HCT116 (cell line): ENCODE data around the gene KRT12. TPM values are rescaled to one million over a fixed set of nuclear protein-coding genes. Genes with fewer than 3 reads are reported as not detected.

Experiments used
- ATAC-seq: fragments of 200-7000 bp; cut with Tn5 transposase; 2 replicates; pipeline ENCODE4 v1.9.1; 2020; ENCODE audit warnings: mild to moderate bottlenecking, moderate library complexity
- BruUV-seq: library from RNA; stranded (reverse); fragments of 400-500 nt; replicated peaks from 2 replicates; lab custom pipeline; 2021; lab: Mats Ljungman, UMichigan
- CTCF ChIA-PET: fragments of 300-600 bp; sonication (Branson Sonifier 250); formaldehyde crosslinking; loops from one replicate; lab custom pipeline; 2021; ENCODE audit warnings: antibody characterized with exemption; lab: Charles Lee
- POLR2A ChIA-PET: fragments of 300-600, 350-600 bp; sonication (Branson Sonifier 250); formaldehyde crosslinking; loops from one replicate; lab custom pipeline; 2021; ENCODE audit warnings: antibody characterized with exemption; lab: Charles Lee
- RAD21 ChIA-PET, 2 experiments: fragments of 300-600 bp; sonication (Branson Sonifier 250); formaldehyde crosslinking; loops; one replicate each; lab custom pipeline; 2023; ENCODE audit warnings: low total read pairs in 2 of 2; ENCODE audit not compliant: uncharacterized antibody in 2 of 2, unreplicated experiment in 2 of 2, low non-redundant PET in 1 of 2; lab: Charles Lee
- DNase-seq: peaks from one replicate; pipeline ENCODE4 v3.0.0-alpha.2; 2010; ENCODE audit warnings: low read depth, low spot score
- H2AFZ ChIP-seq: fragments of 200-600 bp; shearing (Covaris generic), sonication (generic); 2 replicates; pipeline ENCODE4 v1.6.1; 2017; ENCODE audit warnings: low read depth, mixed run types, mixed read lengths, antibody characterized with exemption, low read length; ENCODE audit not compliant: poor library complexity, severe bottlenecking
- H3K27ac ChIP-seq: 2 replicates; pipeline ENCODE4 v1.5.1; 2012; ENCODE audit warnings: low read depth, low read length
- H3K27me3 ChIP-seq: fragments of 200-600 bp; sonication (generic); 2 replicates; pipeline ENCODE4 v1.6.1; 2016; ENCODE audit warnings: mixed run types, low read length, mixed read lengths; ENCODE audit not compliant: insufficient read depth
- H3K36me3 ChIP-seq, 2 experiments: fragments of 200-500 bp in 1 of 2; fragments of 200-600 bp in 1 of 2; sonication (Bioruptor generic) in 1 of 2; sonication (generic) in 1 of 2; 2 replicates each; pipeline versions ENCODE4 v1.5.1 to v1.6.1; 2014 to 2016; ENCODE audit warnings: low read length in 2 of 2, inconsistent platforms in 1 of 2, mixed read lengths in 1 of 2, mixed run types in 1 of 2; ENCODE audit not compliant: insufficient read depth in 2 of 2, control insufficient read depth in 1 of 2
- H3K4me1 ChIP-seq, 2 experiments: fragments of 200-600 bp in 1 of 2; sonication (generic) in 1 of 2; 2 replicates each; pipeline versions ENCODE4 v1.5.1 to v1.6.1; 2012 to 2017; ENCODE audit warnings: low read length in 2 of 2, inconsistent platforms in 1 of 2, mild to moderate bottlenecking in 1 of 2, mixed read lengths in 1 of 2, mixed run types in 1 of 2, moderate library complexity in 1 of 2; ENCODE audit not compliant: insufficient read depth in 2 of 2, control insufficient read depth in 1 of 2
- H3K4me2 ChIP-seq: fragments of 200-600 bp; sonication (generic); 2 replicates; pipeline ENCODE4 v1.6.1; 2017; ENCODE audit warnings: mixed run types, low read length, mixed read lengths
- H3K4me3 ChIP-seq, 2 experiments: fragments of 200-600 bp in 1 of 2; sonication (generic) in 1 of 2; replicated peaks in 1 of 2; 2 replicates each; pipeline ENCODE4 v1.5.1; 2011 to 2016; ENCODE audit warnings: low read length in 2 of 2, control low read depth in 1 of 2, low read depth in 1 of 2, mild to moderate bottlenecking in 1 of 2, mixed read lengths in 1 of 2, mixed run types in 1 of 2
- H3K79me2 ChIP-seq: fragments of 200-600 bp; sonication (generic); 2 replicates; pipeline ENCODE4 v1.6.1; 2017; ENCODE audit warnings: mild to moderate bottlenecking, mixed run types, low read length, moderate library complexity, mixed read lengths; ENCODE audit not compliant: insufficient read depth
- H3K9ac ChIP-seq: fragments of 200-600 bp; sonication (generic); 2 replicates; pipeline ENCODE4 v1.6.1; 2016; ENCODE audit warnings: low read length, mixed read lengths
- H3K9me2 ChIP-seq: fragments of 200-600 bp; sonication (generic), shearing (Covaris generic); 2 replicates; pipeline ENCODE4 v1.6.1; 2017; ENCODE audit warnings: mixed run types, mild to moderate bottlenecking, moderate library complexity; ENCODE audit not compliant: insufficient read depth
- H3K9me3 ChIP-seq, 2 experiments: fragments of 200-500 bp in 1 of 2; fragments of 200-600 bp in 1 of 2; sonication (Bioruptor generic) in 1 of 2; sonication (generic) in 1 of 2; 2 replicates each; pipeline ENCODE4 v1.6.1; 2014 to 2017; ENCODE audit warnings: low read length in 2 of 2, mixed read lengths in 2 of 2, inconsistent platforms in 1 of 2, low read depth in 1 of 2, mild to moderate bottlenecking in 1 of 2, mixed run types in 1 of 2, moderate library complexity in 1 of 2; ENCODE audit not compliant: control insufficient read depth in 1 of 2, insufficient read depth in 1 of 2
- H4K20me1 ChIP-seq: fragments of 200-600 bp; sonication (generic), shearing (Covaris generic); 2 replicates; pipeline ENCODE4 v1.6.1; 2017; ENCODE audit warnings: mixed run types, mild to moderate bottlenecking, moderate library complexity; ENCODE audit not compliant: insufficient read depth
- EGR1 ChIP-seq: IDR thresholded peaks from 2 replicates; pipeline ENCODE4 v1.6.1; 2012; ENCODE audit warnings: low read depth
- EZH2 ChIP-seq: fragments of 200-600 bp; sonication (generic); IDR thresholded peaks from 2 replicates; pipeline ENCODE4 v1.6.1; 2017; ENCODE audit warnings: antibody characterized with exemption, mixed run types
- EZH2phosphoT487 ChIP-seq: fragments of 200-600 bp; IDR thresholded peaks from 2 replicates; pipeline ENCODE4 v1.6.1; 2018; ENCODE audit warnings: antibody characterized with exemption, borderline replicate concordance
- FOSL1 ChIP-seq: IDR thresholded peaks from 2 replicates; pipeline ENCODE4 v1.6.1; 2012; ENCODE audit warnings: low read depth
- JUND ChIP-seq: IDR thresholded peaks from 2 replicates; pipeline ENCODE4 v1.6.1; 2012
- POLR2A ChIP-seq: IDR thresholded peaks from 2 replicates; pipeline ENCODE4 v1.7.0; 2011; ENCODE audit warnings: borderline replicate concordance; ENCODE audit not compliant: insufficient read depth, insufficient read length; ENCODE audit errors: extremely low read depth
- POLR2AphosphoS5 ChIP-seq: IDR thresholded peaks from 2 replicates; pipeline ENCODE4 v1.6.1; 2011; ENCODE audit warnings: mild to moderate bottlenecking, low read depth, low read length, moderate library complexity
- RAD21 ChIP-seq: IDR thresholded peaks from 2 replicates; pipeline ENCODE4 v1.6.1; 2012; ENCODE audit warnings: low read depth, mild to moderate bottlenecking
- SP1 ChIP-seq: IDR thresholded peaks from 2 replicates; pipeline ENCODE4 v1.6.1; 2012; ENCODE audit warnings: low read depth
- SRF ChIP-seq: IDR thresholded peaks from 2 replicates; pipeline ENCODE4 v1.6.1; 2012; ENCODE audit warnings: low read depth
- TCF7L2 ChIP-seq: IDR thresholded peaks from 2 replicates; pipeline ENCODE4 v1.7.0; 2011; ENCODE audit warnings: borderline replicate concordance, inconsistent platforms; ENCODE audit not compliant: insufficient read depth, insufficient read length; ENCODE audit errors: extremely low read depth
- YY1 ChIP-seq: IDR thresholded peaks from 2 replicates; pipeline ENCODE4 v1.6.1; 2011; ENCODE audit warnings: low read length, low read depth, moderate library complexity, mild to moderate bottlenecking; ENCODE audit not compliant: insufficient replicate concordance; ENCODE audit errors: extremely low read depth
- ZNF274 ChIP-seq: fragments of 200-500 bp; sonication (Bioruptor generic); IDR thresholded peaks from 2 replicates; pipeline ENCODE4 v1.6.1; 2014; ENCODE audit warnings: mild to moderate bottlenecking, low read depth, low read length, inconsistent platforms
- intact Hi-C: fragments of 100-400 bp; cut with micrococcal nuclease; formaldehyde crosslinking; loops from 2 replicates; pipeline ENCODE4 v1.10.0; 2022
- total RNA-seq: library from RNA; stranded (reverse); gene quantifications from one replicate; pipeline ENCODE4 v1.2.1, GENCODE V29; 2021; ENCODE audit not compliant: unreplicated experiment
- TF ChIP-seq, protein P1 (sequence below): IDR thresholded peaks from 2 replicates; pipeline ENCODE4 v1.6.1; 2012
- TF ChIP-seq, protein P2 (sequence below), 3 experiments: fragments of 200-600 bp in 1 of 3; sonication (generic) in 1 of 3; IDR thresholded peaks in 2 of 3; conservative IDR thresholded peaks in 1 of 3; 2 replicates each; pipeline ENCODE4 v1.5.1; 2012 to 2017; ENCODE audit warnings: low read depth in 2 of 3, low read length in 2 of 3, antibody characterized with exemption in 1 of 3, borderline replicate concordance in 1 of 3, control low read depth in 1 of 3, mild to moderate bottlenecking in 1 of 3, mixed read lengths in 1 of 3, mixed run types in 1 of 3, moderate library complexity in 1 of 3; ENCODE audit not compliant: insufficient read depth in 1 of 3

KRT12 gene
- total RNA-seq, 1 experiment from 2014 or later = not detected

GRCh38 chr17:40818343-40818732 is 48.7 kb downstream of the KRT12 start:
- Histone ChIP-seq H3K4me2 (peak overlapping the region; percentile 85), H3K79me2 (peaks cover 57% of the 10 kb centered on the region), H3K9me2 (no peaks in the 10 kb centered on the region), H3K27ac (peak overlapping the region; percentile 93), H3K36me3 (peaks cover 8 to 10% of the 10 kb centered on the region in 2 experiments; a peak in 2 of 4 replicates), H4K20me1 (no peaks in the 10 kb centered on the region), H3K9ac (peak overlapping the region; percentile 86), H2AFZ (no peak overlapping the region), H3K9me3 (no peaks in the 10 kb centered on the region), H3K27me3 (no peaks in the 10 kb centered on the region), H3K4me3 (peak overlapping the region; percentile 69 to 88), H3K4me1 (peaks cover 8 to 23% of the 10 kb centered on the region in 2 experiments)
- intact Hi-C loops = loop anchor here (5.0 kb wide), 1 partner anchor 84 kb away; no protein-coding TSS in a partner anchor
- ATAC-seq = no peak
- BruUV-seq = TSS peak; percentile 93
- POLR2A ChIA-PET = interaction anchor here (0.7 to 1.3 kb wide), 4 partner anchors 11 to 871 kb away, joined by 3 to 6 read pairs (median 3); partner anchors contain the start of gene EIF1
- TF ChIP-seq RAD21 (no peak), EGR1 (0 out of 2 replicates have a peak, but pooled peaks have one; percentile 0)
- no peak for DNase-seq
- RAD21 ChIA-PET = no interaction called here
- CTCF ChIA-PET = interaction anchor here (0.7 to 2.1 kb wide), 6 partner anchors 55 to 848 kb away, joined by 3 to 9 read pairs (median 5); no protein-coding TSS in a partner anchor

GRCh38 chr17:40817103-40817682 is 49.8 kb downstream of the KRT12 start:
- Histone ChIP-seq H3K4me1 (peaks cover 8 to 26% of the 10 kb centered on the region in 2 experiments), H3K27me3 (no peaks in the 10 kb centered on the region), H3K4me2 (peak overlapping the region; percentile 85; the same call in 1 of the 2 replicates), H3K27ac (no peak overlapping the region), H4K20me1 (no peaks in the 10 kb centered on the region), H3K9me3 (no peaks in the 10 kb centered on the region), H3K9ac (no peak overlapping the region), H3K36me3 (peaks cover 7 to 10% of the 10 kb centered on the region in 2 experiments; a peak in 2 of 4 replicates), H3K4me3 (peak overlapping the region; percentile 69 to 88; a peak in 2 of 4 replicates), H3K9me2 (no peaks in the 10 kb centered on the region), H2AFZ (no peak overlapping the region), H3K79me2 (peaks cover 46% of the 10 kb centered on the region)
- CTCF ChIA-PET = interaction anchor here (1.3 to 2.1 kb wide), 2 partner anchors 831 to 846 kb away, joined by 4 to 6 read pairs; no protein-coding TSS in a partner anchor
- BruUV-seq = no TSS peak
- RAD21 ChIA-PET = interaction anchor here in 1 of 2 experiments (0.7 kb wide), 1 partner anchor 202 kb away, joined by 3 read pairs; no protein-coding TSS in a partner anchor
- DNase-seq (no peak), ATAC-seq (no peak)
- intact Hi-C loops = loop anchor here (5.0 kb wide), 1 partner anchor 85 kb away; no protein-coding TSS in a partner anchor
- TF ChIP-seq POLR2AphosphoS5 (no peak; the same call in 1 of the 2 replicates), RAD21 (no peak), ZNF274 (no peak), EZH2 (no peak), EZH2phosphoT487 (no peak), EGR1 (no peak), JUND (no peak), POLR2A (no peak), TCF7L2 (no peak), SRF (no peak), YY1 (no peak), SP1 (no peak), FOSL1 (no peak)
- TF ChIP-seq, protein P1, sequence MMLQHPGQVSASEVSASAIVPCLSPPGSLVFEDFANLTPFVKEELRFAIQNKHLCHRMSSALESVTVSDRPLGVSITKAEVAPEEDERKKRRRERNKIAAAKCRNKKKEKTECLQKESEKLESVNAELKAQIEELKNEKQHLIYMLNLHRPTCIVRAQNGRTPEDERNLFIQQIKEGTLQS = no peak
- TF ChIP-seq, protein P2, sequence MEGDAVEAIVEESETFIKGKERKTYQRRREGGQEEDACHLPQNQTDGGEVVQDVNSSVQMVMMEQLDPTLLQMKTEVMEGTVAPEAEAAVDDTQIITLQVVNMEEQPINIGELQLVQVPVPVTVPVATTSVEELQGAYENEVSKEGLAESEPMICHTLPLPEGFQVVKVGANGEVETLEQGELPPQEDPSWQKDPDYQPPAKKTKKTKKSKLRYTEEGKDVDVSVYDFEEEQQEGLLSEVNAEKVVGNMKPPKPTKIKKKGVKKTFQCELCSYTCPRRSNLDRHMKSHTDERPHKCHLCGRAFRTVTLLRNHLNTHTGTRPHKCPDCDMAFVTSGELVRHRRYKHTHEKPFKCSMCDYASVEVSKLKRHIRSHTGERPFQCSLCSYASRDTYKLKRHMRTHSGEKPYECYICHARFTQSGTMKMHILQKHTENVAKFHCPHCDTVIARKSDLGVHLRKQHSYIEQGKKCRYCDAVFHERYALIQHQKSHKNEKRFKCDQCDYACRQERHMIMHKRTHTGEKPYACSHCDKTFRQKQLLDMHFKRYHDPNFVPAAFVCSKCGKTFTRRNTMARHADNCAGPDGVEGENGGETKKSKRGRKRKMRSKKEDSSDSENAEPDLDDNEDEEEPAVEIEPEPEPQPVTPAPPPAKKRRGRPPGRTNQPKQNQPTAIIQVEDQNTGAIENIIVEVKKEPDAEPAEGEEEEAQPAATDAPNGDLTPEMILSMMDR (IDR thresholded peaks at IDR 0.05 in 2 of 3, conservative IDR thresholded peaks at IDR 0.05 in 1 of 3; ENCODE audit: borderline replicate concordance in 1 of 3, insufficient read depth in 1 of 3, low read depth in 2 of 3, low read length in 2 of 3) = no peak
- POLR2A ChIA-PET = no interaction called here
